Measurements from ENCODE around the gene SMIM3. TPM values are rescaled to one million over a fixed set of nuclear protein-coding genes. Genes with fewer than 3 reads are reported as not detected.

SMIM3 gene
- total RNA-seq (1 to 10 TPM; 7.9 to 8.0 TPM), polyA plus RNA-seq (10 to 100 TPM; 19.3 to 19.7 TPM)

- Histone ChIP-seq H3K36me3 (ENCODE audit: insufficient read depth, low read length) (no peaks in the 10 kb centered on the region), H3K27ac (ENCODE audit: low read depth, low read length) (peak within 1 kb of the TSS; percentile 60), H3K9me3 (ENCODE audit: control insufficient read depth in 1 of 2, low read length in 2 of 2) (no peaks in the 10 kb centered on the region), H3K4me3 (ENCODE audit: low read length in 2 of 2) (peak within 1 kb of the TSS; percentile 67 to 77), H3K27me3 (ENCODE audit: insufficient read depth, low read length) (no peaks in the 10 kb centered on the region), H3K4me1 (ENCODE audit: insufficient read depth, low read length) (peaks cover 52% of the 10 kb centered on the region)
- no peaks in the 10 kb centered on the region for H3K9me3 Mint-ChIP-seq
- H3K4me3 Mint-ChIP-seq, result peak within 1 kb of the TSS; percentile 97 to 99 (median 98)
- H3K27me3 Mint-ChIP-seq, result no peaks in the 10 kb centered on the region
- H3K27ac Mint-ChIP-seq, result peak within 1 kb of the TSS; percentile 93 to 99 (median 96)
- intact Hi-C loops (cut with micrococcal nuclease), result loop anchor here (1.0 to 5.0 kb wide), 6 partner anchors 20 to 320 kb away; partner anchors contain the start of gene IRGM
- peaks cover 36 to 61% (median 52%) of the 10 kb centered on the region in 4 donors for H3K4me1 Mint-ChIP-seq
- peaks cover 0 to 5% of the 10 kb centered on the region in 2 donors for H3K36me3 Mint-ChIP-seq
- peak; percentile 59 to 70 (median 65) for DNase-seq
- ChIA-PET CTCF (ENCODE audit: partially characterized antibody) (interaction anchor here (0.6 to 6.1 kb wide), 29 partner anchors 8 to 337 kb away, joined by 3 to 87 read pairs (median 5); partner anchors contain the start of genes DCTN4, IRGM, MYOZ3 and RBM22), POLR2A (ENCODE audit: partially characterized antibody) (interaction anchor here (0.6 to 3.7 kb wide), 17 partner anchors 10 to 329 kb away, joined by 3 to 53 read pairs (median 5); partner anchors contain the start of genes DCTN4, IRGM, RBM22 and RPS14)
Observed at GRCh38 chr5:150778517-150779396, at the start of gene SMIM3. Gene SMIM3 (plus strand): TSS chr5:150778757. CDS start chr5:150795441, 16,684 bp downstream.

DNA sequence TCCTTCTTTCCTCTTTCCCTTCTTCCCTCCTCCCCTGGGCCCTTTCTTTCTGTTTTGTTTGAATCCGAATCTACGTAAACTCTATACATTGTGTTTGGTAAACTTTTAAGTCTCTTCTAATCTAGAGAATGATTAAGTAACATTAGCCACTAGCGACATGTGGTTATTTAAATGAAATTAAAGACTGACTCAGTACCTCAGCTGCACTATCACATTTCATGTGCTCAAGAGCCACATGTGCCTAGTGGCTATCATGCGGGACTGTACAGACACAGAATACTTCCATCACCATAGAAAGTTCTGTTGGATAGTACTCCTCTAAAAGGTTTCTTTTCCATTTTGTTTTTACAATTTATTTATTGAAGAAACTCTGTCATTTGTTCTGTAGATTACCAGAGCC is 48.7 kb upstream of the SMIM3 start:
- CTCF ChIA-PET (ENCODE audit: partially characterized antibody), result interaction anchor here (1.7 kb wide), 1 partner anchor 49 kb away, joined by 6 read pairs; the partner anchor contains the start of gene SMIM3
- Mint-ChIP-seq H3K27ac (peak overlapping the region in 1 of 7 donors; percentile 53), H3K36me3 (peaks cover 57 to 69% of the 10 kb centered on the region in 2 donors), H3K4me3 (no peak overlapping the region), H3K4me1 (peaks cover 4 to 8% (median 5%) of the 10 kb centered on the region in 4 donors), H3K27me3 (no peaks in the 10 kb centered on the region), H3K9me3 (no peaks in the 10 kb centered on the region)
- H3K4me3 ChIP-seq (ENCODE audit: low read length in 2 of 2), result no peak overlapping the region
- intact Hi-C loops (cut with micrococcal nuclease), result no loop called here
- H3K4me1 ChIP-seq (ENCODE audit: insufficient read depth, low read length), result no peaks in the 10 kb centered on the region
- H3K36me3 ChIP-seq (ENCODE audit: insufficient read depth, low read length), result peaks cover 48% of the 10 kb centered on the region
- no peak overlapping the region for H3K27ac ChIP-seq (ENCODE audit: low read depth, low read length)
- POLR2A ChIA-PET (ENCODE audit: partially characterized antibody), result no interaction called here
- DNase-seq, result no peak
- no peaks in the 10 kb centered on the region for H3K27me3 ChIP-seq (ENCODE audit: insufficient read depth, low read length)
- H3K9me3 ChIP-seq (ENCODE audit: control insufficient read depth in 1 of 2, low read length in 2 of 2), result no peaks in the 10 kb centered on the region

- Mint-ChIP-seq H3K27me3 (no peaks in the 10 kb centered on the region), H3K36me3 (peaks cover 70% of the 10 kb centered on the region in 2 donors), H3K4me1 (peaks cover 11 to 23% (median 13%) of the 10 kb centered on the region in 4 donors), H3K27ac (no peak overlapping the region), H3K4me3 (no peak overlapping the region), H3K9me3 (peaks cover 0 to 8% (median 2%) of the 10 kb centered on the region in 8 donors)
- ChIA-PET POLR2A (ENCODE audit: partially characterized antibody) (interaction anchor here (1.2 kb wide), 1 partner anchor 47 kb away, joined by 3 read pairs; the partner anchor contains the start of gene SMIM3), CTCF (ENCODE audit: partially characterized antibody) (interaction anchor here (0.6 to 1.6 kb wide), 6 partner anchors 9 to 114 kb away, joined by 3 to 4 read pairs (median 3); partner anchors contain the start of genes IRGM and RBM22)
- DNase-seq, result no peak
- Histone ChIP-seq H3K4me1 (ENCODE audit: insufficient read depth, low read length) (no peaks in the 10 kb centered on the region), H3K27me3 (ENCODE audit: insufficient read depth, low read length) (no peaks in the 10 kb centered on the region), H3K27ac (ENCODE audit: low read depth, low read length) (no peak overlapping the region), H3K9me3 (ENCODE audit: control insufficient read depth in 1 of 2, low read length in 2 of 2) (no peaks in the 10 kb centered on the region), H3K4me3 (ENCODE audit: low read length in 2 of 2) (no peak overlapping the region), H3K36me3 (ENCODE audit: insufficient read depth, low read length) (peaks cover 48% of the 10 kb centered on the region)
- intact Hi-C loops (cut with micrococcal nuclease), result no loop called here
Observed at GRCh38 chr5:150731669-150732242, 46.8 kb upstream of the SMIM3 start.

- H3K27ac Mint-ChIP-seq, result peak overlapping the region in 6 of 7 donors; percentile 11 to 93 (median 56)
- Histone ChIP-seq H3K27me3 (ENCODE audit: insufficient read depth, low read length) (no peaks in the 10 kb centered on the region), H3K27ac (ENCODE audit: low read depth, low read length) (no peak overlapping the region), H3K36me3 (ENCODE audit: insufficient read depth, low read length) (peaks cover 36% of the 10 kb centered on the region), H3K9me3 (ENCODE audit: control insufficient read depth in 1 of 2, low read length in 2 of 2) (no peaks in the 10 kb centered on the region), H3K4me3 (ENCODE audit: low read length in 2 of 2) (no peak overlapping the region), H3K4me1 (ENCODE audit: insufficient read depth, low read length) (peaks cover 11% of the 10 kb centered on the region)
- peaks cover 72 to 78% of the 10 kb centered on the region in 2 donors for H3K36me3 Mint-ChIP-seq
- no peak overlapping the region for H3K4me3 Mint-ChIP-seq
- DNase-seq, result no peak
- peaks cover 34 to 53% (median 40%) of the 10 kb centered on the region in 4 donors for H3K4me1 Mint-ChIP-seq
- H3K9me3 Mint-ChIP-seq, result peaks cover 0 to 8% (median 4%) of the 10 kb centered on the region in 8 donors
- no peaks in the 10 kb centered on the region for H3K27me3 Mint-ChIP-seq
- intact Hi-C loops (cut with micrococcal nuclease), result no loop called here
- CTCF ChIA-PET (ENCODE audit: partially characterized antibody), result interaction anchor here (1.0 to 2.0 kb wide), 4 partner anchors 20 to 45 kb away, joined by 3 to 8 read pairs (median 3); partner anchors contain the start of gene SMIM3
- POLR2A ChIA-PET (ENCODE audit: partially characterized antibody), result interaction anchor here (1.3 kb wide), 1 partner anchor 34 kb away, joined by 6 read pairs; the partner anchor contains the start of gene RBM22
Observed at GRCh38 chr5:150734579-150735384, 43.8 kb upstream of the SMIM3 start.

GRCh38 chr5:150738862-150739261 is 39.7 kb upstream of the SMIM3 start:
- POLR2A ChIA-PET (ENCODE audit: partially characterized antibody), result interaction anchor here (0.6 to 1.8 kb wide), 2 partner anchors 16 to 38 kb away, joined by 4 to 5 read pairs; partner anchors contain the start of gene RBM22

DNA sequence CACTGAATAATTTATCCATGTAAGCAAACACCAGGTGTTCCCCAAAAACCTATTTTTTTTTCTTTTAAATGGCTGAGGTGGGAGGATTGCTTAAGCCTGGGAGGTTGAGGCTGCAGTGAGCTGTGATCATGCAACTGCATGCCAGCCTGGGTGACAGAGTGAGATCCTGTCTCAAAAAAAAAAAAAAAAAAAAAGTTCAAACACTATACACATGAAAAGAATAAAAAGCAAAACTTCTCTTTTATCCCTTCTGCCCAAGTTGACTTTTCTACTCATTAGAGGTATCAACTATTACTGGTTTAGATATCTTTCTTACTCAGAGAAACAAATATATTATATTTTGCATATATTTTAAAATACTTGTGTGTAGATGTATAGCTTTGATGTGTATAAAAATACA is 37.6 kb upstream of the SMIM3 start:
- H3K36me3 Mint-ChIP-seq, result peaks cover 53 to 58% of the 10 kb centered on the region in 2 donors
- ChIA-PET POLR2A (ENCODE audit: partially characterized antibody) (no interaction called here), CTCF (ENCODE audit: partially characterized antibody) (interaction anchor here (1.3 to 1.4 kb wide), 2 partner anchors 10 to 42 kb away, joined by 3 to 6 read pairs; no protein-coding TSS in a partner anchor)
- Histone ChIP-seq H3K27me3 (ENCODE audit: insufficient read depth, low read length) (no peaks in the 10 kb centered on the region), H3K27ac (ENCODE audit: low read depth, low read length) (no peak overlapping the region), H3K4me3 (ENCODE audit: low read length in 2 of 2) (no peak overlapping the region), H3K36me3 (ENCODE audit: insufficient read depth, low read length) (no peaks in the 10 kb centered on the region), H3K9me3 (ENCODE audit: control insufficient read depth in 1 of 2, low read length in 2 of 2) (no peaks in the 10 kb centered on the region), H3K4me1 (ENCODE audit: insufficient read depth, low read length) (peaks cover 17% of the 10 kb centered on the region)
- no peaks in the 10 kb centered on the region for H3K27me3 Mint-ChIP-seq
- no peak overlapping the region for H3K4me3 Mint-ChIP-seq
- intact Hi-C loops (cut with micrococcal nuclease), result no loop called here
- peaks cover 48 to 87% (median 60%) of the 10 kb centered on the region in 4 donors for H3K4me1 Mint-ChIP-seq
- peaks cover 0 to 8% (median 4%) of the 10 kb centered on the region in 8 donors for H3K9me3 Mint-ChIP-seq
- DNase-seq, result no peak
- no peak overlapping the region for H3K27ac Mint-ChIP-seq

More at GRCh38 chr5:150738862-150739261, 39.7 kb upstream of the SMIM3 start:
- Histone ChIP-seq H3K4me1 (ENCODE audit: insufficient read depth, low read length) (peaks cover 17% of the 10 kb centered on the region), H3K36me3 (ENCODE audit: insufficient read depth, low read length) (no peaks in the 10 kb centered on the region), H3K27me3 (ENCODE audit: insufficient read depth, low read length) (no peaks in the 10 kb centered on the region), H3K9me3 (ENCODE audit: control insufficient read depth in 1 of 2, low read length in 2 of 2) (no peaks in the 10 kb centered on the region), H3K27ac (ENCODE audit: low read depth, low read length) (no peak overlapping the region), H3K4me3 (ENCODE audit: low read length in 2 of 2) (no peak overlapping the region)
- Mint-ChIP-seq H3K4me3 (no peak overlapping the region), H3K27ac (no peak overlapping the region), H3K27me3 (no peaks in the 10 kb centered on the region), H3K36me3 (peaks cover 63 to 68% of the 10 kb centered on the region in 2 donors), H3K4me1 (peaks cover 50 to 88% (median 64%) of the 10 kb centered on the region in 4 donors), H3K9me3 (peaks cover 0 to 8% (median 4%) of the 10 kb centered on the region in 8 donors)
- no peak for DNase-seq
- CTCF ChIA-PET (ENCODE audit: partially characterized antibody), result no interaction called here
- intact Hi-C loops (cut with micrococcal nuclease), result no loop called here

Measured in CD4-positive, alpha-beta memory T cell (primary cell).